Heart left ventricle (tissue), 16 donors: Measurements from ENCODE around the gene RBM20. TPM values are rescaled to one million over a fixed set of nuclear protein-coding genes. Genes with fewer than 3 reads are reported as not detected.

Source experiments
- ATAC-seq, 4 donors: fragments of 200-7000 bp; cut with Tn5 transposase; one replicate each; pipeline ENCODE4 v1.9.1; 2020 to 2022; ENCODE audit warnings: moderate library complexity in 4 of 4, mild to moderate bottlenecking in 3 of 4, moderate number of reproducible peaks in 1 of 4
- DNase-seq, 5 donors: peaks; one replicate each; pipeline ENCODE4 v3.0.0-alpha.2; 2020
- H3K27ac ChIP-seq, 12 donors: fragments of 200-600 bp; sonication (generic) in 4 of 12; one replicate each; pipeline versions ENCODE4 v1.5.0 to v1.8.0; 2016 to 2022; ENCODE audit warnings: mild to moderate bottlenecking in 2 of 12
- H3K27me3 ChIP-seq, 9 donors: fragments of 200-600 bp; sonication (generic) in 2 of 9; one replicate each; pipeline versions ENCODE4 v1.5.1 to v1.8.0; 2016 to 2022; ENCODE audit warnings: mild to moderate bottlenecking in 3 of 9
- H3K36me3 ChIP-seq, 9 donors: fragments of 200-600 bp; sonication (generic) in 2 of 9; one replicate each; pipeline versions ENCODE4 v1.5.0 to v1.8.0; 2018 to 2022; ENCODE audit warnings: mild to moderate bottlenecking in 2 of 9
- H3K4me1 ChIP-seq, 12 donors: fragments of 200-600 bp; sonication (generic) in 4 of 12; one replicate each; pipeline versions ENCODE4 v1.5.0 to v1.8.0; 2016 to 2022; ENCODE audit warnings: mild to moderate bottlenecking in 3 of 12
- H3K4me3 ChIP-seq, 12 donors: fragments of 200-600 bp; sonication (generic) in 4 of 12; one replicate each; pipeline versions ENCODE4 v1.5.0 to v1.8.0; 2017 to 2022; ENCODE audit warnings: mild to moderate bottlenecking in 9 of 12, moderate library complexity in 4 of 12
- H3K9me3 ChIP-seq, 12 donors: fragments of 200-600 bp; sonication (generic) in 4 of 12; one replicate each; pipeline versions ENCODE4 v1.5.0 to v1.8.0; 2016 to 2022; ENCODE audit warnings: mild to moderate bottlenecking in 1 of 12
- POLR2A ChIP-seq, 2 donors: fragments of 450-650 bp; IDR thresholded peaks; one replicate each; pipeline ENCODE4 v1.6.1; 2017; ENCODE audit warnings: antibody characterized with exemption in 2 of 2, mild to moderate bottlenecking in 2 of 2, moderate library complexity in 2 of 2
- WGBS, 4 donors: extraction: QIAGEN DNeasy Blood & Tissue Kit in 2 of 4; methylation state at CpG; one replicate each; pipeline versions ENCODE4 v1.1.5 to v1.1.7; 2013 to 2018; 5-methylcytosine and 5-hydroxymethylcytosine counted together
- intact Hi-C, 10 donors: fragments of 100-400 bp; cut with DNase I; formaldehyde crosslinking; loops; one replicate each; pipeline versions ENCODE4 v1.11.1 to v1.14.2; 2022
- polyA plus RNA-seq, 2 donors: library from polyadenylated mRNA; stranded (reverse); fragments of 200-250 nt; gene quantifications; one replicate each; pipeline ENCODE4 v1.2.3, GENCODE V29; 2013
- total RNA-seq, 9 donors: library from RNA; depleted of rRNA in 2 of 9; stranded (reverse); fragments of >200 nt in 2 of 9; fragmentation: NEBNext Ultra II Directional in 3 of 9; extraction: Animal tissue kit (Norgen Biotek cat#: 25700) in 3 of 9; gene quantifications; one replicate each; pipeline versions ENCODE4 v1.1.0 to v1.2.4, GENCODE V29; 2016 to 2023
- TF ChIP-seq, protein P1 (sequence below), 12 donors: fragments of 200-600 bp; sonication (generic) in 4 of 12; IDR thresholded peaks; one replicate each; pipeline versions ENCODE4 v1.5.0 to v1.8.0; 2018 to 2022; ENCODE audit warnings: antibody characterized with exemption in 12 of 12, mild to moderate bottlenecking in 5 of 12
- donor health status: ischemic (EF 13 %, LVEDD 7.1; RV severe dilation, severe dysfunction).
- donor health status: healthy with polysubstance abuse.
- donor health status: DM: no; HTN: yes; CAD: no.
- donor health status: DM: no; HTN: no; CAD: no.
- donor health status: ischemic (EF 25% LVEDD 6.9; RV normal size, moderate dysfunction).
- donor health status: ischemic (EF 25% LVEDD 5.7; RV mildly dilated, moderate dysfunction).
- donor health status: healthy.
- donor health status: DM: yes; HTN: yes; CAD: no.
- donor health status: ischemic (EF 35%, LVEDD 5.7; RV mildly dilated, moderate dysfunction).
- donor health status: nonischemic (EF 11% LVEDD 7.7; RV severe dilation, severe dysfunction).
- donor health status: DM: yes; HTN: yes; CAD: no.
- donor health status: PGD.
- donor health status: ischemic (EF 29% LVEDD 5.4; RV normal size, mild dysfunction).
- donor health status: nonischemic (EF 23%, LVEDD 6.1; RV moderate dilation, normal function).

Gene RBM20
- total and polyA plus RNA-seq, 11 donors = 29.9 to 152 (median 91.2) TPM

DNA sequence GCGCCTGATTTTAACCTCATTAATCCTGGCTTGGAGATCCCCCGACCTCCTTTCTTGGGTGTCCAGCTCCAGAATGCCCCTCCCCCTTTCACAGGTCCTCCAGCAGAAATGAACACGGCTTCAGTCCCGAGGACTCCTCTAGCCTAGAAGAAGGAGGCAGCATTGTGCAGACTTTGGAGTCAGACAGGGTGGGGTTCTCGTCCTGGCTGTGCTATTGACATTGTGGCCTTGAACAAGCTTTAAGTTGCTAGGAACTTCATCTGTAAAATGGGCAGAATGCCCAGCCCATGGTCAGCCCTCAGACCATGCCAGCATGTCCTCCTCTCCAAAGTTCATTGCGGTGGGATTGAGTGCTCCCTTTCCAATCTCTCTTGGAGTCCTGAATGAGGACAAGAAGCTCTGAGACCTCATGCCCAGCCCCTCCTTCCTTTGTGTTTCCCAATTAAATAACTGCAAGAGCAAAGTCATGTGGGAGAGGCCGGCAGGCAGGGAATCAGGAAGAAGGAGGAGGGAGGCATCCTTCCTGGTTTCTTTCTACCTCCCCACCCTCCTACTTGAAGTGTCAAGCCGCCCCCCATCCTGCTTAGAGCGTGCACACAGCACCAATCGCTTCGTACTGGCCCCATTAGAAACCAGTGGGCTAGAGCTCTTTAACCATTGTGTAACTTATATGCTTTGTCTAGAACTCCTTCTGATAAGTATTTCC, 86.4 kb downstream of the RBM20 start:
- no peaks in the 10 kb centered on the region for H3K27me3 ChIP-seq
- peak overlapping the region in 10 of 12 donors; percentile 3 to 74 (median 38) for H3K27ac ChIP-seq
- no peaks in the 10 kb centered on the region for H3K9me3 ChIP-seq
- peaks cover 0 to 75% (median 27%) of the 10 kb centered on the region in 12 donors for H3K4me1 ChIP-seq
- peak in 3 of 4 donors; percentile 15 to 18 (median 16) for ATAC-seq
- WGBS, 4 donors = 42 to 53% (median 45%) methylated on average over 11 of the region's 11 CpGs
- H3K4me3 ChIP-seq = no peak overlapping the region
- intact Hi-C loops = no loop called here
- no peaks in the 10 kb centered on the region for H3K36me3 ChIP-seq
- TF ChIP-seq, protein P1, sequence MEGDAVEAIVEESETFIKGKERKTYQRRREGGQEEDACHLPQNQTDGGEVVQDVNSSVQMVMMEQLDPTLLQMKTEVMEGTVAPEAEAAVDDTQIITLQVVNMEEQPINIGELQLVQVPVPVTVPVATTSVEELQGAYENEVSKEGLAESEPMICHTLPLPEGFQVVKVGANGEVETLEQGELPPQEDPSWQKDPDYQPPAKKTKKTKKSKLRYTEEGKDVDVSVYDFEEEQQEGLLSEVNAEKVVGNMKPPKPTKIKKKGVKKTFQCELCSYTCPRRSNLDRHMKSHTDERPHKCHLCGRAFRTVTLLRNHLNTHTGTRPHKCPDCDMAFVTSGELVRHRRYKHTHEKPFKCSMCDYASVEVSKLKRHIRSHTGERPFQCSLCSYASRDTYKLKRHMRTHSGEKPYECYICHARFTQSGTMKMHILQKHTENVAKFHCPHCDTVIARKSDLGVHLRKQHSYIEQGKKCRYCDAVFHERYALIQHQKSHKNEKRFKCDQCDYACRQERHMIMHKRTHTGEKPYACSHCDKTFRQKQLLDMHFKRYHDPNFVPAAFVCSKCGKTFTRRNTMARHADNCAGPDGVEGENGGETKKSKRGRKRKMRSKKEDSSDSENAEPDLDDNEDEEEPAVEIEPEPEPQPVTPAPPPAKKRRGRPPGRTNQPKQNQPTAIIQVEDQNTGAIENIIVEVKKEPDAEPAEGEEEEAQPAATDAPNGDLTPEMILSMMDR (IDR thresholded peaks at IDR 0.05) = no peak
- no peak for TF ChIP-seq POLR2A (IDR thresholded peaks at IDR 0.05)
- DNase-seq = no peak

DNA sequence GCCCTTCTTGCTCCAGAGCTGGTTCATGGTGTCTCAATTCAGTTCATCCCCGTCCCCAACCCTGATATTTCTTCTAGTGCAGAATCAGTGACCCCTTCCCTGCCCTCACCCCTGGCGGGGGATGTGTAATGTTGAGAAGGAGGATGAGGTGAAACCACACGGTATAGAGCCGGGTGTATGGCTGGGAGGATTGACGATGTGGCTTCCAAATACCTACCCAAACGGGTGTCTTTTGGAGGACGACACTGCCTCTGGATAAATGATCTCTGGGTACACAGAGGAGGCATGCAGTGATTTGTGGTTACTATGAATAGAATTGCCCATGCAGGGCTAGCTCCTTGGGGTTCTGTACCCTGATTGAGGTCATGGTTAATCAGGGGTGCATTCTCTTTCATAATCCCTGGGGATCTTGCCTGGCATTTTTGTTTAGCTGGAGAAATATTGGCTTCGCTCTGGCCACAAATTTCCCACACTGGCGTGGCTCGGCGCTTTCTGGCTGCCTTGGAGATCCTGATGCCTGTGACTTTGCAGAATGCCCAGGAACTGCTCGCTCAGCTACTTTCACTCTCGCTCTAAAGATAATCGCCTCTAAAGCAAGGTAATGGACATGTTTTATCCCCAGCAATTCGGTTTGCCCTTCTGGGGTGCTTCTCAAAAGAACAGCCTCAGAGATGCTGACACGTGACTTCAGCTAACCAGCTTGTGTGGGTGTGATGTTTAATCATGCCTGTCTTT, 89.2 kb downstream of the RBM20 start:
- ATAC-seq (peak in 3 of 4 donors; percentile 21 to 46 (median 33)), DNase-seq (no peak)
- H3K4me1 ChIP-seq = peaks cover 0 to 80% (median 25%) of the 10 kb centered on the region in 12 donors
- intact Hi-C loops = no loop called here
- 45 to 64% (median 53%) methylated on average over 15 to 16 of the region's 16 CpGs for WGBS, 4 donors
- no peaks in the 10 kb centered on the region for H3K9me3 ChIP-seq
- H3K4me3 ChIP-seq = peak overlapping the region in 5 of 12 donors; percentile 0 to 38 (median 3)
- peak overlapping the region; percentile 4 to 86 (median 56) for H3K27ac ChIP-seq
- TF ChIP-seq POLR2A (IDR thresholded peaks at IDR 0.05) = no peak
- TF ChIP-seq, protein P1 (IDR thresholded peaks at IDR 0.05) = no peak
- H3K36me3 ChIP-seq = no peaks in the 10 kb centered on the region
- peaks cover 0 to 2% (median 0%) of the 10 kb centered on the region in 9 donors for H3K27me3 ChIP-seq

DNA sequence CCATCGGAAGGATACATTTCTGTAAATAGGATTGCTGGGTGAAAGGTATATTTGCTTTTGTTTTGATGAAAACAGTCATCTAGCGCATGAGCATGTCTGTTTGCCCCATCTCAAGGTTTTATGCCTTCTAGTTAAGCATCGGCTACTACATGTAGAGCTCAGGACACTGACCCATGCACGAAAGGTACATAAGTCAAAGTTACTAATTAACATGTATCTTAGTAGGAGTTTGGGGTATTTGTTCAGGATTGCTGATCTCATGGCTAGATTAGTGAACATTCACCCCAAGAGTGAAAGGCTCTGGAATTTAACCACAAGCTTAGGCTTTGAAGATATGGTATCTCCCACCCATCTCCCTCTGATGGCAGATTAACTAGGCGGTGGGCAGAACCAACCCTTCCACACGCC, 91.5 kb downstream of the RBM20 start:
- no peaks in the 10 kb centered on the region for H3K36me3 ChIP-seq
- 56 to 80% (median 75%) methylated on average over 6 of the region's 6 CpGs for WGBS, 4 donors
- intact Hi-C loops = no loop called here
- peaks cover 0 to 2% (median 0%) of the 10 kb centered on the region in 9 donors for H3K27me3 ChIP-seq
- DNase-seq (no peak), ATAC-seq (no peak)
- no peaks in the 10 kb centered on the region for H3K9me3 ChIP-seq
- H3K4me1 ChIP-seq = peaks cover 2 to 89% (median 32%) of the 10 kb centered on the region in 12 donors
- H3K4me3 ChIP-seq = no peak overlapping the region
- TF ChIP-seq POLR2A (IDR thresholded peaks at IDR 0.05) = no peak
- TF ChIP-seq, protein P1 (IDR thresholded peaks at IDR 0.05) = no peak
- H3K27ac ChIP-seq = peak overlapping the region in 3 of 12 donors; percentile 17 to 86 (median 25)
